ENCODE data around the gene KIF15.
"Not testable (repeated sequence)": the region's sequence is repeated elsewhere in the genome, so short reads cannot be mapped to it uniquely, and the experiment has no call there.

Gene KIF15

GRCh38 chr3:44821206-44821605 lies 59.6 kb downstream of the KIF15 start:
- DNase-seq, result not testable (repeated sequence)

- DNase-seq, result peak in 3 of 4 experiments; percentile 7 to 19 (median 7)
These were observed 63.8 kb downstream of the KIF15 start for GRCh38 chr3:44825264-44825925.

- DNase-seq, result no peak
These were observed 65.6 kb downstream of the KIF15 start for GRCh38 chr3:44827196-44827595.

- no peak for DNase-seq
These were observed 69.6 kb downstream of the KIF15 start for GRCh38 chr3:44831232-44831631.

- no peak for DNase-seq
These were observed 70.4 kb downstream of the KIF15 start for GRCh38 chr3:44832032-44832431.

- DNase-seq, result no peak
These were observed 71.4 kb downstream of the KIF15 start for GRCh38 chr3:44832965-44833364.

- no peak for DNase-seq
These were observed 71.8 kb downstream of the KIF15 start for GRCh38 chr3:44833394-44833793.

GRCh38 chr3:44835684-44836083 lies 74.1 kb downstream of the KIF15 start:
- DNase-seq, result no peak

GRCh38 chr3:44842376-44842775 lies 80.8 kb downstream of the KIF15 start:
- DNase-seq, result no peak

GRCh38 chr3:44845528-44846520 lies 84.2 kb downstream of the KIF15 start:
- DNase-seq, result no peak

- DNase-seq, result no peak
These were observed 87.0 kb downstream of the KIF15 start for GRCh38 chr3:44848634-44849033.

GRCh38 chr3:44856663-44857062 lies 95.1 kb downstream of the KIF15 start:
- not testable (repeated sequence) for DNase-seq

GRCh38 chr3:44860117-44860516 lies 98.5 kb downstream of the KIF15 start:
- no peak for DNase-seq

- peak; percentile 92 to 97 (median 94) for DNase-seq
These were observed 100.0 kb downstream of the KIF15 start, which contains the start of gene TMEM42 for GRCh38 chr3:44861412-44862225. Gene TMEM42, plus strand, starts transcription at chr3:44861912. Its CDS starts 13 bp downstream, at chr3:44861925.

GRCh38 chr3:44862226-44862637 lies 100.6 kb downstream of the KIF15 start:
- peak in 1 of 4 experiments; percentile 48 for DNase-seq

- no peak for DNase-seq
These were observed 103.9 kb downstream of the KIF15 start for GRCh38 chr3:44865272-44866035.

GRCh38 chr3:44867421-44868111 lies 106.0 kb downstream of the KIF15 start:
- no peak for DNase-seq

GRCh38 chr3:44870375-44871061 lies 108.9 kb downstream of the KIF15 start:
- no peak for DNase-seq

GRCh38 chr3:44874308-44874707 lies 112.7 kb downstream of the KIF15 start, which contains the start of gene TGM4:
Gene TGM4, plus strand, starts transcription at chr3:44874608. Its CDS starts 71 bp downstream, at chr3:44874679.
- no peak for DNase-seq

GRCh38 chr3:44875596-44875995 lies 114.0 kb downstream of the KIF15 start:
- no peak for DNase-seq

All from suppressor macrophage (primary cell).